HFF-Myc (cell line): ENCODE data around the gene ZFR.
A peak's percentile ranks its signal among the peaks of the same experiment; 100 is the strongest.

Experiments
- DNase-seq: peaks from one replicate; pipeline ENCODE4 v3.0.0-alpha.2; 2011; ENCODE audit warnings: low read depth; ENCODE audit errors: extremely low read depth
- H3K4me3 ChIP-seq: replicated peaks from 2 replicates; pipeline ENCODE4 v1.5.1; 2011; ENCODE audit warnings: low read depth, mild to moderate bottlenecking, control low read depth, low read length
- TF ChIP-seq, protein P1 (sequence below): IDR thresholded peaks from 2 replicates; pipeline ENCODE4 v1.5.1; 2012; ENCODE audit warnings: mild to moderate bottlenecking, low read depth, low read length, control low read depth; ENCODE audit errors: missing control alignments

Gene ZFR

DNA sequence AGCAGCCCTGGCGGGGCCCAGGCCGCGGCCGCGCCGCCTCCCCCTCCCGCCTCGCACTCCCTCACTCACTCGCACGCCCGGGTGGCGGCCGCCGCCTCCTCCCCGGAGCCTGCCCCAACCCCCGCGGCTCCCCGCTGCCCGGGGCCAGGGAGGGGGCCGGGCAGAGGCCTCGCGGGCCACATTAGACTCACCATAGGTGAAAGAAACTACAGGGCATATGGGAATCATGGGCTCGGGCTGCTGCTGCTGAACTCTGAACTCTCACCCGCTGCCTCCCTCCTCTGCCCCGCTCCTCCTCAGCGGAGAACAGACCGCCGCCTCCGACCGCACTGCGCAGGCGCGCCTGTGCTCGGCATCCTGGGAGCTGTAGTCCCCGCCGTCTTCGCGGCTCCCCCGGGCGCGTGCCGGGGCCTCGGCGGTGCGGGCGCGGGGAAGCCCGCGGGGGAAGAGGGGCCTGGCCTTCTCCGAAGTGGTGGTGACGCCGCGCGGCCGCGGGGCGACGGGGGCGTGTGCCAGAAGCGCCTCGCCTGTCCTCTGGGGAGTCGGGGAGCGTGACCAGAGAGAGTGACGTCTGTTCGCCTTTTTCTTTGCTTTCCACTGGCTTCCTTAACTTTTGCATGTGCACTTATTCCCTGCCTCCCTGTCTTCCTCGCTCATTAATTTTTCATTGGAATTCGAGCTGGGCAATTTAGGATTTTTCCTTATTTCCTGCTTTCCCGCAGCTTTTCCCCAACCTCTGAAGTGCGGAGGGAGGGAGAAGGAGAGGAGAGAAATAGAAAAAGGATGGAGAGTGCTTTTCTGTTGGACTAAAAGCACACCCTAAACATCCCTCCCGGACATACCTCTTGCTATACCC is at the start of gene ZFR:
Gene ZFR (minus strand): TSS at position 310 of the 856 bp plus-strand sequence. CDS start 82 bp downstream, at position 228.
- TF ChIP-seq, protein P1, sequence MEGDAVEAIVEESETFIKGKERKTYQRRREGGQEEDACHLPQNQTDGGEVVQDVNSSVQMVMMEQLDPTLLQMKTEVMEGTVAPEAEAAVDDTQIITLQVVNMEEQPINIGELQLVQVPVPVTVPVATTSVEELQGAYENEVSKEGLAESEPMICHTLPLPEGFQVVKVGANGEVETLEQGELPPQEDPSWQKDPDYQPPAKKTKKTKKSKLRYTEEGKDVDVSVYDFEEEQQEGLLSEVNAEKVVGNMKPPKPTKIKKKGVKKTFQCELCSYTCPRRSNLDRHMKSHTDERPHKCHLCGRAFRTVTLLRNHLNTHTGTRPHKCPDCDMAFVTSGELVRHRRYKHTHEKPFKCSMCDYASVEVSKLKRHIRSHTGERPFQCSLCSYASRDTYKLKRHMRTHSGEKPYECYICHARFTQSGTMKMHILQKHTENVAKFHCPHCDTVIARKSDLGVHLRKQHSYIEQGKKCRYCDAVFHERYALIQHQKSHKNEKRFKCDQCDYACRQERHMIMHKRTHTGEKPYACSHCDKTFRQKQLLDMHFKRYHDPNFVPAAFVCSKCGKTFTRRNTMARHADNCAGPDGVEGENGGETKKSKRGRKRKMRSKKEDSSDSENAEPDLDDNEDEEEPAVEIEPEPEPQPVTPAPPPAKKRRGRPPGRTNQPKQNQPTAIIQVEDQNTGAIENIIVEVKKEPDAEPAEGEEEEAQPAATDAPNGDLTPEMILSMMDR = no peak
- peak within 1 kb of the TSS; percentile 65 for H3K4me3 ChIP-seq
- peak; percentile 47 for DNase-seq

DNA sequence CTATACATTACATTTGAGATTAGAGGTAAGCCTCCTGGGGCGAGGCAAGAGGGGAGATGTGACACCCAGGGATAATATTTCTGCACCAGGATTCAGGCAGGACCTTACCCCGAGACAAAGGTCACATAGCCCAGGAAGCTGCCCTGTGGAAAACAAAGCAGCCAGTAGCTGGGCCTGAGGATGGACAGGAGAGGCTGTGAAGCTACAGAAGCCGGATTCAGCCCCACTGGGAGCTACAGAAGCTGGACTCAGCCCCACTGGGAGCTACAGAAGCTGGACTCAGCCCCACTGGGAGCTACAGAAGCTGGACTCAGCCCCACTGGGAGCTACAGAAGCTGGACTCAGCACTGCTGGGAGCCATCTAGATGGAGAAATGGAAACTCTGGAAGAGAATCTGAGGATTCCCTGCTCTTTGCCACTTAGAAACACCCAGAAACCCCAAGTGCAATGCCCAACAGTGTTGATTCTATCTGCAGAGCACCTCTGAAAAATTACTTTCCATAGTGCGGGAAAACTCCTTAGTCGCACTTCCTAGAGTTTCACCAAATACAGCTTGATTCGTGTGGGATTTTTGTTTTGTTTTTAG is 46.5 kb upstream of the ZFR start:
- H3K4me3 ChIP-seq = no peak overlapping the region
- TF ChIP-seq, protein P1 = no peak
- no peak for DNase-seq

DNA sequence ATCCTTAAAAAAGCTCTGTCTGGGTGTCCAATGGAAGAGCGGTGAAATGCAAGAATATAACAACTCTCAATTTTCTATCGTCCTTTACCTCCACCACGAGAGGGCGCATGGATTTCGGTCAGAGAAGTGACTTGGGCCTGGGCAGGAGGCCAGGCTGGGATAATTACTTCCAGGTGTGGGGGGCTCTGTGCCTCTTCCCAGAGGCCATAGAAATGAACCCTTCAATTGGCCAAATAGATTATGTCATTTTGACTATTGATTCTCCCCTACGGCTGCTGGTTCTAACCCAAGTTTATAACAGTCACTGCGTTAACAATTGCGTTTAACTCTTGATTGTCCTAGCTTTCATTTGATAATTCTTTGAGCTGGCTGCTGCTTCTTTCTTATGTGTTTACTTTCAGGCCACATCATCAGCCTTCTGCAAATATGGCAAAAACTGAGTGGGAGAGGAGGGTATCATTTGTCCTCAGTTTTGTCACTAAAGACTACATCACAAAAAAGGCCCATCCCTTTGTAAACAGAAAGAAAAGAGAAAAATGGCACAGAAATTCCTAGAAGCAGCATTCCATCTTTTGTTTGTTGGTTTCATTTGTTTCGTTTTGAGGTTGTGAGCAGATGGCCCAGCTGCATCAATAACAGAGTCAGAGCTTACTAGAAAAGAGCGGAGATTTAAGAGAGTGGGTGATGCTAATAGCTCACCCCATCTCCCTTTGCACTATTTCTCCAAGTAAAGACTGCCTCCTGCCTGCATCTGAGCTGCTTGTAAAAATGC is 45.4 kb upstream of the ZFR start:
- peak; percentile 78 for DNase-seq
- no peak overlapping the region for H3K4me3 ChIP-seq
- TF ChIP-seq, protein P1 = peak; percentile 69

DNA sequence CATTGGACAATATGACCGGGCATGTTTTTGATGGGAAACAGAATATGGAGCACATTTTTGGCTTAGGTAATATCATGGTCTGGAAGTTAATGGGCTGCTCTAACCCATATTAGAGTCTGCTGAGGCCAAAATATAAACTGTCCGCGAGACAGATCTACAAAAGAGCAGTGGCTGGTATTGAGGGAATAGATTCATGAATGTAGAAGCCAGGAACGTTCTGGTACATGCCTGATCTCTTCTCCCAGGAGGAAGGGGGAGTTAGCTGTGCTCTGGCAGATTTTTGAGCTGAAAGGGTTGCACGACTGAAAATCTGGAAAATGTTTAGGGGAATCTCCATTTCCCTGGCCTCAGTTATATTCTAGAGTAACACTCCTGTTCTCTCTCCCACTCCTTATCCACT is 42.9 kb upstream of the ZFR start:
- TF ChIP-seq, protein P1 = no peak

DNA sequence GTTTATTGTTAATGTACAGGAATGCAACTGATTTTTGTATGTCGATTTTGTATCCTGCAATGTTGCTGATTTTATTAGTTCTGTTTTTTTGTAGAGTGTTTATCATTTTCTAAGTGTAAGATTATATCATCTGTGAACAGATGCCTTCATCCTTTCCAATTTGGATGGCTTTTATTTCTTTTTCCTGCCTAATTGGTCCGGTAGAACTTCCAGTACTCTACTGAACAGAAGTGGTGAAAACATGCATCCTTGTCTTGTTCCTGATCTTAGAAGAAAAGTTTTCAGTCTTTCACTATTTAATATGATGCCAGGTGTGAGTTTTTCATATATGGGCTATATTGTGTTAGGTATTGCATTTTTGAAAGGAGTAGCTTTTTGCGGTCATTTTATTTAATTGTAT is 42.5 kb upstream of the ZFR start:
- DNase-seq = no peak
- H3K4me3 ChIP-seq = no peak overlapping the region
- TF ChIP-seq, protein P1 = no peak

More for the DNA sequence above, 42.9 kb upstream of the ZFR start:
- H3K4me3 ChIP-seq = no peak overlapping the region
- no peak for DNase-seq

DNA sequence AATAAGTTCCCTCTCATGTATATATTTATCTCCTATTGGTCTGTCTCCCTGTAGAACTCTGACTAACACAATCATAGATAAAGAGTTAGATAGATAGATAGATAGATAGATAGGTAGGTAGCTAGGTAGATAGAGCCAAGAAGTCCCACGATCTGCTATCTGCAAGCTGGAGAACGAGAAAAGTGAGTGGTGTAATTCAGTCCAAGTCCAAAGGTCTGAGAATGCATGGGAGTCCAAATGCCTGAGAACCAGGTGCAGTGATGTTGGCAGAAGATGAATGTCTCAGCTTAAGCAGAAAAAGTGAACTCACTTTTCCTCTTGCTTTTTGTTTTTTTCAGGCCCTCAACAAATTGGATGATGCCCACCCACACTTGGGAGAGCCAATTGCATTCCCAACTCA is 37.7 kb upstream of the ZFR start:
- DNase-seq = no peak
- H3K4me3 ChIP-seq = no peak overlapping the region
- TF ChIP-seq, protein P1 = no peak
